Uterus (tissue), 4 donors: ENCODE measurements around the gene PRR9. TPM values are rescaled to one million over a fixed set of nuclear protein-coding genes. Genes with fewer than 3 reads are reported as not detected.

ENCODE experiments used
- DNase-seq, 2 donors: peaks; one replicate each; pipeline ENCODE4 v3.0.0-alpha.2; 2019 to 2020
- H3K27ac ChIP-seq, 2 donors: fragments of 200-600 bp; sonication (generic); 1 replicate in 1 of 2; 2 replicates in 1 of 2; pipeline ENCODE4 v1.5.1; 2016 to 2018
- H3K27me3 ChIP-seq, 2 donors: fragments of 200-600 bp; sonication (generic); one replicate each; pipeline ENCODE4 v1.5.1; 2018 to 2019; ENCODE audit warnings: control low read depth in 1 of 2
- H3K36me3 ChIP-seq, 2 donors: fragments of 200-600 bp; sonication (generic); one replicate each; pipeline ENCODE4 v1.5.1; 2019; ENCODE audit warnings: control low read depth in 1 of 2
- H3K4me1 ChIP-seq, 2 donors: fragments of 200-600 bp; sonication (generic); one replicate each; pipeline ENCODE4 v1.5.1; 2018 to 2019; ENCODE audit warnings: control low read depth in 1 of 2
- H3K4me3 ChIP-seq, 2 donors: fragments of 200-600 bp; sonication (generic); 1 replicate in 1 of 2; 2 replicates in 1 of 2; pipeline ENCODE4 v1.5.1; 2018 to 2019; ENCODE audit warnings: mild to moderate bottlenecking in 1 of 2
- H3K9me3 ChIP-seq, 2 donors: fragments of 200-600 bp; sonication (generic); one replicate each; pipeline ENCODE4 v1.5.1; 2019; ENCODE audit warnings: control low read depth in 1 of 2
- CTCF ChIP-seq, 4 experiments: fragments of 200-600 bp in 2 of 4; fragments of 450-650 bp in 2 of 4; sonication (generic) in 2 of 4; IDR thresholded peaks; one replicate each; pipeline ENCODE4 v1.5.1; 2016 to 2019; ENCODE audit warnings: antibody characterized with exemption in 4 of 4, mild to moderate bottlenecking in 2 of 4, moderate library complexity in 1 of 4
- POLR2A ChIP-seq, 2 donors: fragments of 450-650 bp; IDR thresholded peaks; one replicate each; pipeline ENCODE4 v1.6.1; 2016; ENCODE audit warnings: antibody characterized with exemption in 2 of 2, mild to moderate bottlenecking in 1 of 2, moderate library complexity in 1 of 2
- intact Hi-C: fragments of 100-400 bp; cut with DNase I; formaldehyde crosslinking; loops from one replicate; pipeline ENCODE4 v1.15.1; 2023; ENCODE audit warnings: low total_unique reads
- total RNA-seq, 4 donors: library from RNA; depleted of rRNA in 3 of 4; stranded (reverse); fragments of >200 nt in 3 of 4; gene quantifications; one replicate each; pipeline versions ENCODE4 v1.1.0 to v1.2.4, GENCODE V29; 2014 to 2023
- donor health status: DM: yes; HTN: yes; CAD: no.

The PRR9 gene
- total RNA-seq, 4 donors from 2014 or later, result not detected

- H3K9me3 ChIP-seq, result no peaks in the 10 kb centered on the region
- intact Hi-C loops, result no loop called here
- TF ChIP-seq POLR2A (IDR thresholded peaks at IDR 0.05), result no peak
- no peak for TF ChIP-seq CTCF (IDR thresholded peaks at IDR 0.05)
- no peaks in the 10 kb centered on the region for H3K4me1 ChIP-seq
- no peaks in the 10 kb centered on the region for H3K36me3 ChIP-seq
- H3K4me3 ChIP-seq, result no peak within 1 kb of the TSS
- no peak within 1 kb of the TSS for H3K27ac ChIP-seq
- no peak for DNase-seq
- H3K27me3 ChIP-seq, result no peaks in the 10 kb centered on the region
Observed at GRCh38 chr1:153203130-153203529, 14.3 kb upstream of the PRR9 start, which contains the start of gene LELP1. LELP1 (plus strand) TSS chr1:153203430; CDS start chr1:153204708, 1,278 bp downstream.

- no peak for TF ChIP-seq CTCF (IDR thresholded peaks at IDR 0.05)
- TF ChIP-seq POLR2A (IDR thresholded peaks at IDR 0.05), result no peak
- DNase-seq, result no peak
- intact Hi-C loops, result no loop called here
- no peak overlapping the region for H3K4me3 ChIP-seq
- H3K36me3 ChIP-seq, result no peaks in the 10 kb centered on the region
- no peaks in the 10 kb centered on the region for H3K4me1 ChIP-seq
- no peak overlapping the region for H3K27ac ChIP-seq
- H3K27me3 ChIP-seq, result no peaks in the 10 kb centered on the region
- no peaks in the 10 kb centered on the region for H3K9me3 ChIP-seq
Observed at GRCh38 chr1:153206631-153207030, 10.8 kb upstream of the PRR9 start.

DNA sequence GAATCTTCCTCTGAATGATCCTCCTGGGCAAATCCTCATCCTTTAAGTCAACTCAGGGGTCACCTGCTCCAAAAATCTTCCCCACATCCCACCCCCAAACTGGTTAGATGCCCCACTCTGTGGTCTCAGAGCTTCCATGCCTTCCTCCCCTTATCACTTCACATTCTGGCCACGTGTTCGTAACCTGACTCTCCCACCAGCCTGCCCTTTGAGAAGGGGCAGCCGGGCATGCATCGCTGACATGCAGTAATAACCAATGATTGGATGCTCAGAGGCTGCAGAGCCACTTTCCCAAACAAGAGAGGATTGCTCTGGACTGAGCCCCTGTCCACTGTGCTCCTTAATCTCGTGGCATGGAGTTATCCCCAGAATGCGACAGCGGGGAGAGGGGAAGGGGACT, 7.2 kb upstream of the PRR9 start:
- intact Hi-C loops, result no loop called here
- H3K4me1 ChIP-seq, result no peaks in the 10 kb centered on the region
- H3K36me3 ChIP-seq, result no peaks in the 10 kb centered on the region
- H3K27me3 ChIP-seq, result no peaks in the 10 kb centered on the region
- no peak for DNase-seq
- no peak overlapping the region for H3K27ac ChIP-seq
- H3K4me3 ChIP-seq, result no peak overlapping the region
- no peak for TF ChIP-seq CTCF (IDR thresholded peaks at IDR 0.05)
- no peak for TF ChIP-seq POLR2A (IDR thresholded peaks at IDR 0.05)
- no peaks in the 10 kb centered on the region for H3K9me3 ChIP-seq

DNA sequence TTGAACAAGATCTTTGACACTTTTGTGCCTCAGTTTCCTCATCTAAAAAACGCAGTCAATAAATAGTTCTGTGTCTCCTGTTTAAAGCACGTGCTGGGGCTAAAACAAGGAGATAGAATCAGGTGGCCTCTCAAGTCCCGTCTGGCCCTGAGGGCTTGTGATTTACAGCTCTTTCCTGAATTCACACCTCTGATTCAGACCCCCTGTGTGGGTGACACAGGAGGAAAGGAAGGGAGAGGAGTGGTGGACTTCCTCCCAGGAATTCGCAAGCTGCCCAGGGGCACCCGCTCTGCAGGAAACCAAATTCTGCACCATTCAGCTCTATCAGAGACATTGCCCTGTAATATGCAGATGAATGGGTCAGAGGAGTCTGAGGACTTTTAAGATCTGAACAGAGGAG, 5.2 kb upstream of the PRR9 start:
- H3K4me1 ChIP-seq, result no peaks in the 10 kb centered on the region
- no peak overlapping the region for H3K27ac ChIP-seq
- no peak overlapping the region for H3K4me3 ChIP-seq
- TF ChIP-seq CTCF (IDR thresholded peaks at IDR 0.05), result no peak
- TF ChIP-seq POLR2A (IDR thresholded peaks at IDR 0.05), result no peak
- no peak for DNase-seq
- H3K9me3 ChIP-seq, result no peaks in the 10 kb centered on the region
- intact Hi-C loops, result no loop called here
- H3K27me3 ChIP-seq, result no peaks in the 10 kb centered on the region
- no peaks in the 10 kb centered on the region for H3K36me3 ChIP-seq

- H3K4me1 ChIP-seq, result no peaks in the 10 kb centered on the region
- TF ChIP-seq POLR2A (IDR thresholded peaks at IDR 0.05), result no peak
- TF ChIP-seq CTCF (IDR thresholded peaks at IDR 0.05), result no peak
- H3K4me3 ChIP-seq, result no peak overlapping the region
- DNase-seq, result no peak
- H3K27ac ChIP-seq, result no peak overlapping the region
- intact Hi-C loops, result no loop called here
- H3K36me3 ChIP-seq, result no peaks in the 10 kb centered on the region
- no peaks in the 10 kb centered on the region for H3K9me3 ChIP-seq
- no peaks in the 10 kb centered on the region for H3K27me3 ChIP-seq
Observed at GRCh38 chr1:153213519-153213918, 3.9 kb upstream of the PRR9 start.
